Spleen (tissue), 11 donors: Measurements from ENCODE around the gene ALDH2. TPM values are rescaled to one million over a fixed set of nuclear protein-coding genes. Genes with fewer than 3 reads are reported as not detected.
"Not testable (repeated sequence)": the region's sequence is repeated elsewhere in the genome, so short reads cannot be mapped to it uniquely, and the experiment has no call there.

ENCODE experiments used
- DNase-seq: peaks from one replicate; pipeline ENCODE4 v3.0.0-alpha.2; 2020
- H3K27ac ChIP-seq, 8 donors: fragments of 200-600 bp; sonication (generic) in 7 of 8; 1 replicate in 4 of 8; 2 replicates in 4 of 8; pipeline versions ENCODE4 v1.5.0 to v1.8.0; 2016 to 2021; ENCODE audit warnings: inconsistent platforms in 4 of 8, mild to moderate bottlenecking in 4 of 8, moderate library complexity in 1 of 8
- H3K27me3 ChIP-seq, 7 donors: fragments of 200-600 bp; sonication (generic) in 6 of 7; replicated peaks in 1 of 7; 1 replicate in 4 of 7; 2 replicates in 3 of 7; pipeline versions ENCODE4 v1.5.0 to v1.8.0; 2016 to 2021; ENCODE audit warnings: inconsistent platforms in 3 of 7, mild to moderate bottlenecking in 1 of 7
- H3K36me3 ChIP-seq, 6 donors: fragments of 200-600 bp; sonication (generic) in 5 of 6; 1 replicate in 4 of 6; 2 replicates in 2 of 6; pipeline versions ENCODE4 v1.5.0 to v1.8.0; 2016 to 2021; ENCODE audit warnings: inconsistent platforms in 2 of 6
- H3K4me1 ChIP-seq, 6 donors: fragments of 200-600 bp; sonication (generic) in 5 of 6; 1 replicate in 3 of 6; 2 replicates in 3 of 6; pipeline versions ENCODE4 v1.5.0 to v1.8.0; 2016 to 2021; ENCODE audit warnings: inconsistent platforms in 3 of 6
- H3K4me3 ChIP-seq, 8 donors: fragments of 200-600 bp; sonication (generic) in 7 of 8; 1 replicate in 4 of 8; 2 replicates in 4 of 8; pipeline versions ENCODE4 v1.5.0 to v1.8.0; 2016 to 2021; ENCODE audit warnings: inconsistent platforms in 4 of 8, mild to moderate bottlenecking in 4 of 8, moderate library complexity in 2 of 8
- H3K9me3 ChIP-seq, 8 donors: fragments of 200-600 bp; sonication (generic) in 7 of 8; 1 replicate in 4 of 8; 2 replicates in 4 of 8; pipeline versions ENCODE4 v1.5.0 to v1.8.0; 2016 to 2021; ENCODE audit warnings: inconsistent platforms in 4 of 8
- POLR2A ChIP-seq, 3 donors: fragments of 450-650 bp; IDR thresholded peaks; one replicate each; pipeline ENCODE4 v1.5.1; 2017; ENCODE audit warnings: antibody characterized with exemption in 3 of 3, mild to moderate bottlenecking in 1 of 3
- POLR2AphosphoS5 ChIP-seq, 3 donors: sonication (generic); formaldehyde crosslinking; IDR thresholded peaks; one replicate each; pipeline ENCODE4 v1.5.1; 2017; ENCODE audit warnings: antibody characterized with exemption in 3 of 3
- WGBS, 5 donors: extraction: QIAGEN DNeasy Blood & Tissue Kit in 3 of 5; methylation state at CpG; one replicate each; pipeline versions ENCODE4 v1.1.5 to v1.1.7; 2013 to 2018; 5-methylcytosine and 5-hydroxymethylcytosine counted together
- intact Hi-C: fragments of 100-400 bp; cut with DNase I; formaldehyde crosslinking; loops from one replicate; pipeline ENCODE4 v1.15.0; 2023; ENCODE audit warnings: low total_unique reads
- polyA plus RNA-seq, 3 donors: library from polyadenylated mRNA; stranded (reverse); fragments of 200-250 nt; gene quantifications; one replicate each; pipeline ENCODE4 v1.2.1, GENCODE V29; 2013
- total RNA-seq, 7 donors: library from RNA; depleted of rRNA in 3 of 7; stranded (reverse); fragments of >200 nt in 3 of 7; fragmentation: NEBNext Ultra II Directional in 4 of 7; extraction: Animal tissue kit (Norgen Biotek cat#: 25700) in 4 of 7; gene quantifications; one replicate each; pipeline versions ENCODE4 v1.1.0 to v1.2.1, GENCODE V29; 2016 to 2021
- TF ChIP-seq, protein P1 (sequence below), 11 experiments: fragments of 200-600 bp in 7 of 11; fragments of 450-650 bp in 4 of 11; sonication (generic) in 4 of 11; IDR thresholded peaks in 8 of 11; conservative IDR thresholded peaks in 3 of 11; 1 replicate in 7 of 11; 2 replicates in 4 of 11; pipeline versions ENCODE4 v1.4.0 to v1.8.0; 2016 to 2021; ENCODE audit warnings: antibody characterized with exemption in 11 of 11, inconsistent platforms in 4 of 11, mild to moderate bottlenecking in 1 of 11
- donor health status: healthy with polysubstance abuse.
- donor health status: DM: no; HTN: no; CAD: no; lungs with moderate emphysema.
- donor health status: DM: no; HTN: no; CAD: no.
- donor health status: Bipolar disorder and iron deficiency.
- donor health status: healthy.
- donor health status: DM: no; HTN: no; CAD: no.
- donor health status: DM: yes; HTN: yes; CAD: no.

ALDH2 gene
- total and polyA plus RNA-seq, 10 donors = 30.8 to 78.9 (median 47.5) TPM

DNA sequence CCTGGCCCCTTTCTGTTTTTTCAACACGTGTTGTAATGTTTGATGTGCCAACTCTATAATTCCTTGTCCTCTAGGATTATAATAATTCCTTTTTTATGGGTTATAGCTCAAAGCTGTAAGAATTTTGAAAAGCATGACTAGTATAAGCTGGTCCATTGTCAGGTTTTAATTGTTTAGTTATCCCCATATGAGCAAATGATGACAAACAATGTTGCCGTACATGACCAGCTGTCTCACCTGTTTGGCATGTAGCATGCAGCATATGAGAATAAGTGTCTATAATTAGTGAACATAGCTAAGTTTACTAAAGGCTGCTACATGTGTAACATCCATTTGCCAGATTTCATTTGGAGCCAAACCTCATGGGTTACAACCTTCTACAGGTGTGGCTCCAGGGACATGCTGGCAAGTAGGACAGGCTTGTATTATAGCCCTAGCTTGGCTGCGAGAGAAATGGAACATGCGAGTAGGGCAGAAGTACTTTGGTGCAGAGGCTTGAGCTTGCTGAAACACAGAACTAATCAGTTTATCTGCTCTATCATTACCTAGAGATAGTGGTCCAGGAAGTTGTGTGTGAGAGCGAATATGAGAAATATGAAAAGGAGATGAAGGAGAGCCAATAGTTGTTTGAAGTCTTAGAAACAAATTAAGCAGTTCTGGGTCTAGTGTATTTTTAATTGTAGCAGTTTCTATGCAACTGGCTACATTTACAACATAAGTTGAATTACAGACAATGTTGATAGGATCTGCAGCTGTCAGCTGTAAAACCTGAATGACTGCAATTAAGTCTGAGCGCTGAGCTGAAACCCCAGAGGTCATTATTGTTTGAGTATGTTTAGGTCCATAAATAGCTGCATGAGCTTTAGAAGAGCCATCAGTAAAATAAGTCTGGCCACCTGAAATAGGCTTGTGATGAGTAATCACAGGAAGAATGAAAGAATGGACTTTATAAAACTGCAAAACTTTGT, 52.7 kb downstream of the ALDH2 start:
- intact Hi-C loops = no loop called here
- H3K36me3 ChIP-seq = no peaks in the 10 kb centered on the region

DNA sequence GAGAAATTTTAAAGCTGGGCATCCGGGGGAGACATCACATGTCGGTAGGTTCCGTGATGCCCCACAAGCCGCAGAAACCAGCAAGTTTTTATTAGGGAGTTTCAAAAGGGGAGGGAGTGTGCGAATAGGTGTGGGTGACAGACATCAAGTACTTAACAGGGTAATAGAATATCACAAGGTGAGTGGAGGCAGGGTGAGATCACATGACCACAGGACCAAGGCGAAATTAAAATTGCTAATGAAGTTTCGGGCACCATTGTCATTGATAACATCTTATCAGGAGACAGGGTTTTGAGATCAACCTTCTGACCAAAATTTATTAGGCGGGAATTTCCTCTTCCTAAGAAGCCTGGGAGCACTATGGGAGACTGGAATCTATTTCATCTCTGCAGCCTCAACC, 54.1 kb downstream of the ALDH2 start:
- H3K4me1 ChIP-seq = peaks cover 0 to 23% (median 2%) of the 10 kb centered on the region in 6 donors
- WGBS, 5 donors = 88 to 93% (median 91%) methylated on average over 8 of the region's 8 CpGs
- DNase-seq, H3K9me3 ChIP-seq, H3K27me3 ChIP-seq, intact Hi-C loops, H3K4me3 ChIP-seq, H3K36me3 ChIP-seq, H3K27ac ChIP-seq: not testable (repeated sequence)

More for the DNA sequence above, 52.7 kb downstream of the ALDH2 start:
- peaks cover 0 to 21% (median 2%) of the 10 kb centered on the region in 6 donors for H3K4me1 ChIP-seq
- H3K27ac ChIP-seq = no peak overlapping the region
- 79 to 87% (median 80%) methylated on average over 6 of the region's 6 CpGs for WGBS, 5 donors
- DNase-seq = no peak
- TF ChIP-seq POLR2A (IDR thresholded peaks at IDR 0.05) (no peak), POLR2AphosphoS5 (IDR thresholded peaks at IDR 0.05) (no peak)
- TF ChIP-seq, protein P1, sequence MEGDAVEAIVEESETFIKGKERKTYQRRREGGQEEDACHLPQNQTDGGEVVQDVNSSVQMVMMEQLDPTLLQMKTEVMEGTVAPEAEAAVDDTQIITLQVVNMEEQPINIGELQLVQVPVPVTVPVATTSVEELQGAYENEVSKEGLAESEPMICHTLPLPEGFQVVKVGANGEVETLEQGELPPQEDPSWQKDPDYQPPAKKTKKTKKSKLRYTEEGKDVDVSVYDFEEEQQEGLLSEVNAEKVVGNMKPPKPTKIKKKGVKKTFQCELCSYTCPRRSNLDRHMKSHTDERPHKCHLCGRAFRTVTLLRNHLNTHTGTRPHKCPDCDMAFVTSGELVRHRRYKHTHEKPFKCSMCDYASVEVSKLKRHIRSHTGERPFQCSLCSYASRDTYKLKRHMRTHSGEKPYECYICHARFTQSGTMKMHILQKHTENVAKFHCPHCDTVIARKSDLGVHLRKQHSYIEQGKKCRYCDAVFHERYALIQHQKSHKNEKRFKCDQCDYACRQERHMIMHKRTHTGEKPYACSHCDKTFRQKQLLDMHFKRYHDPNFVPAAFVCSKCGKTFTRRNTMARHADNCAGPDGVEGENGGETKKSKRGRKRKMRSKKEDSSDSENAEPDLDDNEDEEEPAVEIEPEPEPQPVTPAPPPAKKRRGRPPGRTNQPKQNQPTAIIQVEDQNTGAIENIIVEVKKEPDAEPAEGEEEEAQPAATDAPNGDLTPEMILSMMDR (IDR thresholded peaks at IDR 0.05 in 8 of 11, conservative IDR thresholded peaks at IDR 0.05 in 3 of 11) = no peak
- H3K9me3 ChIP-seq = no peaks in the 10 kb centered on the region
- no peak overlapping the region for H3K4me3 ChIP-seq
- H3K27me3 ChIP-seq = no peaks in the 10 kb centered on the region

DNA sequence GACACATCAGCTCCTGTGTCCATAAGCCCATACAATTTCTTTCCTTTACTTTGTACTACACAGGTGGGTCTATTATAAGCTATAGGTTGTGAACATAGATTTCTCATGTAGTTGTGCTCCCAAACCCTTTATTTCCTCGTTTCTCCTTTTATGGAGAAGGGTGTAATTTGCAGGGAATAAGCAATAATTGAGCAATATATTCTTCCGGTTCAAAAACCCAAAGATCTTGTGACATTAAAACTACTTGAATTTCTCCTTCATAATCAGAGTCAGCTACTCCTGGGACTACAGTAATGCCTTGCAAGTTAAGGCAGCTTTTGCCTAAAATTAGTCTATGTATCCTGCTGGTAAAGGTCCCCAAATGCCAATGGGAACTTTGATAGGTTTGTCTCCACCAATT, 56.2 kb downstream of the ALDH2 start:
- H3K4me1 ChIP-seq = peaks cover 0 to 23% (median 2%) of the 10 kb centered on the region in 6 donors
- H3K36me3 ChIP-seq = no peaks in the 10 kb centered on the region
- WGBS, 5 donors = 17 to 49% (median 45%) methylated on average over 2 of the region's 2 CpGs
- H3K27me3 ChIP-seq = no peaks in the 10 kb centered on the region
- no peak for DNase-seq
- TF ChIP-seq POLR2A (IDR thresholded peaks at IDR 0.05) = no peak
- TF ChIP-seq, protein P1 (IDR thresholded peaks at IDR 0.05 in 8 of 11, conservative IDR thresholded peaks at IDR 0.05 in 3 of 11) = no peak
- TF ChIP-seq POLR2AphosphoS5 (IDR thresholded peaks at IDR 0.05) = no peak
- no peak overlapping the region for H3K4me3 ChIP-seq
- H3K9me3 ChIP-seq = no peaks in the 10 kb centered on the region
- intact Hi-C loops = no loop called here
- H3K27ac ChIP-seq = peak overlapping the region in 1 of 8 donors; percentile 49

DNA sequence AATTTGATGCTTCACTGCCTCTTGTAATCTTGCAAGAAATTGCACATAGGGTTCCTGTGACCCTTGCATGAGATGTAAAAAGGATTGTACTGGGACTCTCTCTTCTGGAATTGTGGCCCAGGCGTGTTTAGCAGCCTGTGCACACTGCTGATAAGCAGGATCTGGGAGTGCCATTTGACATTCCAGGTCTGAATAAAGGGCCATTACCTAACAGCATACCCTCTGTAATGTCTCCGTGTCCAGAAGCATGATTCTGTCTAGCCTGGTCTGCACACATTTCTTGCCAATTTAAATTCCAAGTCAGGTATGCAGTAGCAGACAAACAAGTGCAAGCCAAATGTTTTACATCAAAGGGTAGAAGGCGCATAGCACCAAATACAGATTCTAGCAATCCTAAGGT, 57.2 kb downstream of the ALDH2 start:
- H3K27ac ChIP-seq = no peak overlapping the region
- intact Hi-C loops = no loop called here

More for the DNA sequence above, 57.2 kb downstream of the ALDH2 start:
- 68 to 89% (median 73%) methylated on average over 3 of the region's 3 CpGs for WGBS, 5 donors
- TF ChIP-seq, protein P1 (IDR thresholded peaks at IDR 0.05 in 8 of 11, conservative IDR thresholded peaks at IDR 0.05 in 3 of 11) = no peak
- no peak for TF ChIP-seq POLR2AphosphoS5 (IDR thresholded peaks at IDR 0.05)
- Histone ChIP-seq H3K36me3 (no peaks in the 10 kb centered on the region), H3K4me1 (peaks cover 0 to 23% (median 2%) of the 10 kb centered on the region in 6 donors), H3K9me3 (no peaks in the 10 kb centered on the region), H3K27me3 (no peaks in the 10 kb centered on the region), H3K4me3 (no peak overlapping the region)
- DNase-seq = no peak
